Bronchial epithelial cell (primary cell): ENCODE measurements around the gene TMEM14A. TPM values are rescaled to one million over a fixed set of nuclear protein-coding genes. Genes with fewer than 3 reads are reported as not detected.
"Not testable (repeated sequence)": the region's sequence is repeated elsewhere in the genome, so short reads cannot be mapped to it uniquely, and the experiment has no call there.

Experiments
- DNase-seq: peaks from one replicate; pipeline ENCODE4 v3.0.0-alpha.2; 2010; ENCODE audit warnings: low read depth
- FAIRE-seq: peaks from 2 replicates; lab custom pipeline; 2011; peaks lifted over from hg19 to GRCh38; lab: Jason Lieb, UNC
- H3K27me3 ChIP-seq: 2 replicates; pipeline ENCODE4 v1.5.1; 2011; ENCODE audit warnings: low read length; ENCODE audit not compliant: control insufficient read depth, insufficient read depth
- H3K36me3 ChIP-seq: 2 replicates; pipeline ENCODE4 v1.5.1; 2011; ENCODE audit warnings: low read length; ENCODE audit not compliant: control insufficient read depth, insufficient read depth
- H3K4me3 ChIP-seq: 2 replicates; pipeline ENCODE4 v1.5.1; 2011; ENCODE audit warnings: mild to moderate bottlenecking, low read depth, low read length, control low read depth
- total RNA-seq: library from RNA; depleted of rRNA; stranded (reverse); fragments of >200 nt; gene quantifications from 2 replicates; pipeline ENCODE4 v1.2.1, GENCODE V29; 2014
- TF ChIP-seq, protein P1 (sequence below): IDR thresholded peaks from 2 replicates; pipeline ENCODE4 v1.5.1; 2011; ENCODE audit warnings: mild to moderate bottlenecking, moderate library complexity, low read length, control low read depth, inconsistent platforms; ENCODE audit not compliant: insufficient read depth, severe bottlenecking

Gene TMEM14A
- total RNA-seq, 1 donor from 2014 or later: 22.6 TPM

DNA sequence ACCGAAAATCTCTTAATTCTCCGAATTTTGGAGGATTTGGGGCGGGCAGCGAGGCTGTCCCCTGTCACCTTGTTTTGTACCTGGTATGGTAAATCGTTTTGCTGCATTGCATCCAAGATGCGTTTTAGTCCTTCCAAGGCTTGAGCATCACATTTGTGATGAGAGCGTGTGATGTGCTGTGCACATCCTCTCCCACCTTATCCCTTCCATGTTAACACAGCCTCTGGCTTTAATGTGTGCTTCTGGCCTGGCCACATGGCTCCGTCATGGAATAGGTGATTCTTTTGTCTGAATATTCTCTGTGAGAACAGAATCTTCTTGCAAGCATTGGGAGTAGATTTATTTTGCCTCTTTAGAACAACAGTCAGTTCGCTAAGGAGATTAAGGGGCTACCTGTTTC is 763 bp downstream of the TMEM14A start:
- Histone ChIP-seq H3K4me3 (peak overlapping the region; percentile 61), H3K27me3 (no peaks in the 10 kb centered on the region), H3K36me3 (no peaks in the 10 kb centered on the region)
- DNase-seq: no peak
- TF ChIP-seq, protein P1, sequence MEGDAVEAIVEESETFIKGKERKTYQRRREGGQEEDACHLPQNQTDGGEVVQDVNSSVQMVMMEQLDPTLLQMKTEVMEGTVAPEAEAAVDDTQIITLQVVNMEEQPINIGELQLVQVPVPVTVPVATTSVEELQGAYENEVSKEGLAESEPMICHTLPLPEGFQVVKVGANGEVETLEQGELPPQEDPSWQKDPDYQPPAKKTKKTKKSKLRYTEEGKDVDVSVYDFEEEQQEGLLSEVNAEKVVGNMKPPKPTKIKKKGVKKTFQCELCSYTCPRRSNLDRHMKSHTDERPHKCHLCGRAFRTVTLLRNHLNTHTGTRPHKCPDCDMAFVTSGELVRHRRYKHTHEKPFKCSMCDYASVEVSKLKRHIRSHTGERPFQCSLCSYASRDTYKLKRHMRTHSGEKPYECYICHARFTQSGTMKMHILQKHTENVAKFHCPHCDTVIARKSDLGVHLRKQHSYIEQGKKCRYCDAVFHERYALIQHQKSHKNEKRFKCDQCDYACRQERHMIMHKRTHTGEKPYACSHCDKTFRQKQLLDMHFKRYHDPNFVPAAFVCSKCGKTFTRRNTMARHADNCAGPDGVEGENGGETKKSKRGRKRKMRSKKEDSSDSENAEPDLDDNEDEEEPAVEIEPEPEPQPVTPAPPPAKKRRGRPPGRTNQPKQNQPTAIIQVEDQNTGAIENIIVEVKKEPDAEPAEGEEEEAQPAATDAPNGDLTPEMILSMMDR: no peak
- no peak for FAIRE-seq

DNA sequence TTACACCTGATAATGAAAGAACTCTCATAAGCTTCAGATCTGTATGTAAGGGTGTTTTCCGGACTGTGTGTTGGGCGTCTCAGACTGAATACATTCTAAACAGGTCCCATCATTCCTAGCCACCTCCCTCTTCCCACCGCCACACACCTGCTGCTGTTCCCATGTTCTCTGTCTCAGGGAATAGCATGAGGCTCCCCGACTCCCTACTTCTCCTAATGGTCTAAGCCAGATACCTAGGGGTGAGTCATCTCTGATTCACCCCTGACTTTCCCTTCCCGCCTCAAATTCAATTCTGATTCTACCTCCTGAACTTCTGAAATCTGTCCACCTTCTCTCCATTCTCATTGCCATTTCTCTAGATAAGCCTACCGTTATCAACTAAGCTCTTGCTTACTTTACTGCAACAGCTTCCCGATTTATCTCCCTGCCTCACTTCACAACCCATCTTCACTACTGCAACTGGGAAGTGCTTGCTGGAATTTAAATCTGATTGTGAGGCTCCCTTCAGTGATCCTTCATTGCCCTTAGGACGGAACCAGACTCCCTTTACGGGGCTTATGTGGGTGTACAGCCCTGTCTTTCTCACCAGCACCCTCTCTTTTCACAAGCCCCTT is 1.6 kb downstream of the TMEM14A start:
- DNase-seq: peak; percentile 86

DNA sequence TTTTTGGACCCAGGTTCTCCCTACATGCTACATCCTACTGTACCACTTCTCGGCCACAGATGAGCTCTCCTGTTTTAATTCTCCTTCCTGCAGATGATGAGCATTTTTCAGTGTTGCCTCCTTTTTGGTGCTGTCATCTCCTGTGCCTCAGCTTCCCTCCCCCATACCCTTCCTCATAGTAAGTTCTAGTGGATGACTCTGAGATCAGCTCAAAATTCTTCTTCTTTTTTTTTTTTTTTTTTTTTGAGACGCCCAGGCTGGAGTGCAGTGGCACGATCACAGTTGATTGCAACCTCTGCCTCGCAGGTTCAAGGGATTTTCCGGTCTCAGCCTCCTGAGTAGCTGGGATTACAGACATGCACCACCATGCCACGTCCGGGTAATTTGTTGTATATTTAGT is 3.8 kb downstream of the TMEM14A start:
- TF ChIP-seq, protein P1: no peak
- H3K36me3 ChIP-seq: peaks cover 2% of the 10 kb centered on the region
- FAIRE-seq: no peak

More for the DNA sequence above, 1.6 kb downstream of the TMEM14A start:
- Histone ChIP-seq H3K27me3 (no peaks in the 10 kb centered on the region), H3K36me3 (peaks cover 2% of the 10 kb centered on the region), H3K4me3 (no peak overlapping the region)
- TF ChIP-seq, protein P1: no peak
- no peak for FAIRE-seq

DNA sequence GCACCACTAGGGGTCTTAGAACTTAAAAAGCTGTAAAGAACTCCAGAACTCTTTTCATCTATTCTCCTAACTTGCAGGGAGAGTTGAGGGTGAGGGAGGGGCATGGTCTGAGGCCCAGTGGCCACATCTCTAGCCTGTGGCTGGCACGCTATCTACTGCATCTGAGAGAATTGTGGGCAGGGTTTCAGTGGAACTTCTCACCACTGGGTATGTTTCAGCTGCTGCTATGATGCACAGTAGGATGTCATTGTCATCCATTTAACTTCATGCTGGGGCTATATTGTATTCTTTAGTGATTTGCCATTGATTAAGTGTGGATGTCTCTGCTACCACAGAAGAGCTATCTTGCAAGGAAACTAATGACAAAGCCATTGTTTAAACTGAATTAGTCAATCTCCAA is 4.5 kb downstream of the TMEM14A start:
- H3K4me3 ChIP-seq: no peak overlapping the region
- TF ChIP-seq, protein P1: no peak
- FAIRE-seq (no peak), DNase-seq (no peak)
- no peaks in the 10 kb centered on the region for H3K27me3 ChIP-seq
- peaks cover 2% of the 10 kb centered on the region for H3K36me3 ChIP-seq

More for the DNA sequence above, 3.8 kb downstream of the TMEM14A start:
- Histone ChIP-seq H3K4me3 (no peak overlapping the region), H3K27me3 (no peaks in the 10 kb centered on the region)
- no peak for DNase-seq

DNA sequence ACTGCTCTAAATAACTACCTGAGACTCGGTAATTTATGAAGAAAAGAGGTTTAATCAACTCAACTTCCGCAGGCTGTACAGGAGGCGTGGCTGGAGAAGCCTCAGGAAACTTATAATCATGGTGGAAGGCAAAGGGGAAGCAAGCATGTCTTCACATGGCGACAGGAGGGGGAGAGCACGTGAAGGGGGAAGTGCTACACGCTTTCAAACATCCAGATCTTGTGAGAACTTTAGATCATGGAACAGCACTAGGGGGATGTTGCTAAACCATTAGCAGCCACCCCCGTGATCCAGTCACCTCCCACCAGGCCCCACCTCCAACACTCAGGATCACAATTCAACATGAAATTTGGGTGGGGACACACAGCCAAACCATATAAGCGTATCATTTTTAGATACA is 5.7 kb downstream of the TMEM14A start:
- FAIRE-seq, H3K27me3 ChIP-seq, H3K4me3 ChIP-seq, H3K36me3 ChIP-seq, DNase-seq: not testable (repeated sequence)

DNA sequence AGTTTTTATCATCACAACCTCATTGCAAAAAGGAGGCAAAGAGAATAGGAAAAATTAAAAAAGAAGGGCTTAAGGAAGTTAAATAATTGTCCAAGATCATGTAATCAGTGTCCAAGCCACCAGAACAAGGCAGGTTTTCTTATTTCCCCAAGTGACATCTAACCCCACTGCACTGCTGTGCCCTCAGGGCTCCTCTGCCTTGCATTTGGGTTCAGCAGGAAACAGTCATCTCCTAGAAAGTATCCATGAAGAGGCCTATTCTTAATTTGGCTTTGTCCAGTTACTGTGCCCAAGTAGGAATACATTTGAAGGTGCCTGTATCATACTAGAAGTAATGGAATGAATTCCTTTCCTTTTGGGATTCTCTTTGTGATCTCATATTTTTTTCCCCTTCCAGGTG is 10.5 kb downstream of the TMEM14A start:
- H3K27me3 ChIP-seq: no peaks in the 10 kb centered on the region
- no peak overlapping the region for H3K4me3 ChIP-seq
- peaks cover 2% of the 10 kb centered on the region for H3K36me3 ChIP-seq
- TF ChIP-seq, protein P1: no peak
- FAIRE-seq: no peak
- no peak for DNase-seq
